Mesothelial cell of epicardium (in vitro differentiated cells): ENCODE data around the gene RRP9. TPM values are rescaled to one million over a fixed set of nuclear protein-coding genes. Genes with fewer than 3 reads are reported as not detected.
A peak's percentile ranks its signal among the peaks of the same experiment; 100 is the strongest.
"Not testable (repeated sequence)": the region's sequence is repeated elsewhere in the genome, so short reads cannot be mapped to it uniquely, and the experiment has no call there.

Experiments used
- DNase-seq, 2 experiments: peaks; one replicate each; pipeline ENCODE4 v3.0.0; 2021; ENCODE audit warnings: low spot score in 2 of 2; ENCODE audit not compliant: unreplicated experiment in 2 of 2
- H3K27ac Mint-ChIP-seq: 2 replicates; pipeline ENCODE4 v1.8.0; 2021; ENCODE audit warnings: mixed read lengths
- H3K27me3 Mint-ChIP-seq: 2 replicates; pipeline ENCODE4 v1.8.0; 2021; ENCODE audit warnings: low read depth, mixed read lengths
- H3K36me3 Mint-ChIP-seq: 2 replicates; pipeline ENCODE4 v1.8.0; 2021; ENCODE audit warnings: mixed read lengths
- H3K4me1 Mint-ChIP-seq: 2 replicates; pipeline ENCODE4 v1.8.0; 2021; ENCODE audit warnings: mixed read lengths
- H3K4me3 Mint-ChIP-seq: 2 replicates; pipeline ENCODE4 v1.8.0; 2021; ENCODE audit warnings: mild to moderate bottlenecking, moderate library complexity, mixed read lengths
- H3K9me3 Mint-ChIP-seq: 2 replicates; pipeline ENCODE4 v1.8.0; 2021; ENCODE audit warnings: mixed read lengths
- CTCF ChIP-seq: fragments of 200-600 bp; sonication (generic); IDR thresholded peaks from one replicate; pipeline ENCODE4 v1.5.0; 2021; ENCODE audit warnings: antibody characterized with exemption; ENCODE audit not compliant: unreplicated experiment
- total RNA-seq: library from RNA; stranded (reverse); gene quantifications from 3 replicates; pipeline ENCODE4 v1.2.1, GENCODE V29; 2021

RRP9 gene
- total RNA-seq, 1 donor from 2014 or later = 20.6 TPM

- Mint-ChIP-seq H3K4me3 (no peak overlapping the region), H3K27me3 (no peaks in the 10 kb centered on the region), H3K9me3 (no peaks in the 10 kb centered on the region), H3K36me3 (peaks cover 7% of the 10 kb centered on the region), H3K4me1 (no peaks in the 10 kb centered on the region), H3K27ac (no peak overlapping the region)
- no peak for TF ChIP-seq CTCF
- DNase-seq = peak in 1 of 2 experiments; percentile 37
These were observed 12.2 kb downstream of the RRP9 start for GRCh38 chr3:51929420-51930003.

GRCh38 chr3:51928981-51929380 lies 12.7 kb downstream of the RRP9 start:
- DNase-seq = peak in 1 of 2 experiments; percentile 24
- H3K36me3 Mint-ChIP-seq, H3K9me3 Mint-ChIP-seq, H3K27me3 Mint-ChIP-seq, H3K27ac Mint-ChIP-seq, H3K4me3 Mint-ChIP-seq, H3K4me1 Mint-ChIP-seq: not testable (repeated sequence)

DNA sequence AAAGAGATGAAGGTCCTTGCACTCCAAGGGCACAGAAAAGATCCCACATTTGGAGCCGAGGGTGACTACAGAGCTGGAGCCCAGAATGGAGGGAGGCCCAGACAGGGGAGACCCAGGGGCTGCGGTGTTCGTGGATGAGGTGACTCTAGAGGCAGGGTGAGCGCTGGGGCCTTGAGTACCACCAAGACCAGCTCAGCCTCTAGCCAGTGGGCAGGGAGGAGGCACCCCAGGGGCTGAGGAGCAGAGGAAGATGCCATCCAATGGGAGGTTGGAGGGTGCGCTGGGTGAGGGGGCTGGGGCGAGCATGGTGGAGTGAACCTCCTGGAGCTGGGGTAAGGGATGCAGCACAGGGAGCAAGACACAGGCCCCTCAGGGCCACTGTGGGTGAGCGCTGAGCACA lies 13.3 kb downstream of the RRP9 start:
- DNase-seq = peak in 1 of 2 experiments; percentile 24
- no peak overlapping the region for H3K27ac Mint-ChIP-seq
- H3K9me3 Mint-ChIP-seq = no peaks in the 10 kb centered on the region
- no peaks in the 10 kb centered on the region for H3K4me1 Mint-ChIP-seq
- no peak for TF ChIP-seq CTCF
- H3K4me3 Mint-ChIP-seq = no peak overlapping the region
- H3K27me3 Mint-ChIP-seq = no peaks in the 10 kb centered on the region
- H3K36me3 Mint-ChIP-seq = peaks cover 1% of the 10 kb centered on the region

- H3K4me3 Mint-ChIP-seq = no peak overlapping the region
- no peak overlapping the region for H3K27ac Mint-ChIP-seq
- no peak for DNase-seq
- TF ChIP-seq CTCF = no peak
- no peaks in the 10 kb centered on the region for H3K36me3 Mint-ChIP-seq
- H3K27me3 Mint-ChIP-seq = peaks cover under 1% of the 10 kb centered on the region
- H3K4me1 Mint-ChIP-seq = no peaks in the 10 kb centered on the region
- no peaks in the 10 kb centered on the region for H3K9me3 Mint-ChIP-seq
These were observed 14.4 kb downstream of the RRP9 start for GRCh38 chr3:51927061-51927977.

DNA sequence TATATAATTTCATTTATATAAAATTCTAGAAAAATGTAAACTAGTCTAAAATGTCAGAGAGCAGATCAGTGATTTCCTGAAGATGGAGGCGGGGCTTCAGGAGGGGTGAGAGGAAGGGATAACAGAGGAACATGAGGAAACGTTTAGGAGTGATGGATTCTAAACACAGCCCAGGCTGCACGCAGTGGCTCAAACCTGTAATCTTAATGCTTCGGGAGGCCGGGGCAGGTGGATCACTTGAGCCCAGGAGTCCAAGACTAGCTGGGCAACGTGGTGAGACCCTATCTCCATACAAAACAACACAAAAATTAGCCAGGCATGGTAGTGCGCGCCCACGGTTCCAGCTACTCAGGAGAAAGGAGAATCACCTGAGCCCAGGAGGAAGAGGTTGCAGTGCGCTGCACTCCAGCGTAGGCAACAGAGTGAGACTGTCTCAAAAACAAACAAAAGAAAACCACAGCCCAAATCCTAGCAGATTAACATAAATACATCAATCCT lies 20.6 kb downstream of the RRP9 start:
- no peak overlapping the region for H3K4me3 Mint-ChIP-seq
- peaks cover 19% of the 10 kb centered on the region for H3K27me3 Mint-ChIP-seq
- H3K9me3 Mint-ChIP-seq = no peaks in the 10 kb centered on the region
- no peaks in the 10 kb centered on the region for H3K36me3 Mint-ChIP-seq
- H3K4me1 Mint-ChIP-seq = peaks cover 1% of the 10 kb centered on the region
- no peak for TF ChIP-seq CTCF
- DNase-seq = peak in 1 of 2 experiments; percentile 7
- H3K27ac Mint-ChIP-seq = no peak overlapping the region

- TF ChIP-seq CTCF = no peak
- no peaks in the 10 kb centered on the region for H3K9me3 Mint-ChIP-seq
- no peak for DNase-seq
- H3K36me3 Mint-ChIP-seq = no peaks in the 10 kb centered on the region
- no peak overlapping the region for H3K27ac Mint-ChIP-seq
- no peak overlapping the region for H3K4me3 Mint-ChIP-seq
- peaks cover 10% of the 10 kb centered on the region for H3K4me1 Mint-ChIP-seq
- peaks cover 17% of the 10 kb centered on the region for H3K27me3 Mint-ChIP-seq
These were observed 25.3 kb downstream of the RRP9 start for GRCh38 chr3:51916418-51916817.
